Measurements from ENCODE around the gene HRK. TPM values are rescaled to one million over a fixed set of nuclear protein-coding genes. Genes with fewer than 3 reads are reported as not detected.

The HRK gene
- total and polyA plus RNA-seq, 4 donors = 0.14 TPM; not detected in 3

GRCh38 chr12:116832353-116832752 lies 48.9 kb downstream of the HRK start:
- DNase-seq (ENCODE audit: low spot score) = no peak
- no peak overlapping the region for H3K27ac ChIP-seq (ENCODE audit: low read depth in 1 of 2, low read length in 2 of 2)
- no peaks in the 10 kb centered on the region for H3K27me3 ChIP-seq (ENCODE audit: control insufficient read depth in 4 of 4, insufficient read depth in 4 of 4, low read length in 3 of 4)
- H3K9ac ChIP-seq (ENCODE audit: low read depth in 1 of 2, low read length in 2 of 2) = no peak overlapping the region
- WGBS = 84% methylated on average over 6 of the region's 6 CpGs
- H3K4me3 ChIP-seq (ENCODE audit: low read depth in 1 of 3, low read length in 3 of 3) = no peak overlapping the region
- no peaks in the 10 kb centered on the region for H3K4me1 ChIP-seq (ENCODE audit: control insufficient read depth in 4 of 4, insufficient read depth in 4 of 4, low read length in 3 of 4)
- TF ChIP-seq RXRA (IDR thresholded peaks at IDR 0.05) (no peak), HNF4A (conservative IDR thresholded peaks at IDR 0.05) (no peak), JUND (IDR thresholded peaks at IDR 0.05) (no peak), FOXA2 (IDR thresholded peaks at IDR 0.05) (no peak), GABPA (IDR thresholded peaks at IDR 0.05 in 1 of 2, conservative IDR thresholded peaks at IDR 0.05 in 1 of 2) (no peak)
- no peaks in the 10 kb centered on the region for H3K9me3 ChIP-seq (ENCODE audit: control insufficient read depth in 4 of 4, low read length in 3 of 4)
- no peaks in the 10 kb centered on the region for H3K36me3 ChIP-seq (ENCODE audit: control insufficient read depth in 4 of 4, insufficient read depth in 3 of 4, low read depth in 1 of 4, low read length in 3 of 4)

GRCh38 chr12:116827432-116827831 lies 53.8 kb downstream of the HRK start:
- Histone ChIP-seq H3K4me3 (ENCODE audit: low read depth in 1 of 3, low read length in 3 of 3) (no peak overlapping the region), H3K27ac (ENCODE audit: low read depth in 1 of 2, low read length in 2 of 2) (no peak overlapping the region), H3K27me3 (ENCODE audit: control insufficient read depth in 4 of 4, insufficient read depth in 4 of 4, low read length in 3 of 4) (no peaks in the 10 kb centered on the region), H3K36me3 (ENCODE audit: control insufficient read depth in 4 of 4, insufficient read depth in 3 of 4, low read depth in 1 of 4, low read length in 3 of 4) (no peaks in the 10 kb centered on the region), H3K9me3 (ENCODE audit: control insufficient read depth in 4 of 4, low read length in 3 of 4) (peaks cover 0 to 8% (median 4%) of the 10 kb centered on the region in 4 donors), H3K9ac (ENCODE audit: low read depth in 1 of 2, low read length in 2 of 2) (no peak overlapping the region), H3K4me1 (ENCODE audit: control insufficient read depth in 4 of 4, insufficient read depth in 4 of 4, low read length in 3 of 4) (no peaks in the 10 kb centered on the region)
- no peak for DNase-seq (ENCODE audit: low spot score)
- no peak for TF ChIP-seq ATF3 (IDR thresholded peaks at IDR 0.05)
- no peak for TF ChIP-seq JUND (IDR thresholded peaks at IDR 0.05)
- no peak for TF ChIP-seq RXRA (IDR thresholded peaks at IDR 0.05)
- TF ChIP-seq FOXA2 (IDR thresholded peaks at IDR 0.05) = no peak
- no peak for TF ChIP-seq HNF4G (IDR thresholded peaks at IDR 0.05)
- TF ChIP-seq MAX (IDR thresholded peaks at IDR 0.05) = no peak
- no peak for TF ChIP-seq TAF1 (conservative IDR thresholded peaks at IDR 0.05)
- TF ChIP-seq RAD21 (IDR thresholded peaks at IDR 0.05) = no peak
- TF ChIP-seq NR2F2 (IDR thresholded peaks at IDR 0.05) = no peak
- no peak for TF ChIP-seq FOXA1 (IDR thresholded peaks at IDR 0.05)
- no peak for TF ChIP-seq EGR1 (IDR thresholded peaks at IDR 0.05; ENCODE audit: low read depth in 2 of 2)
- no peak for TF ChIP-seq ZBTB33 (IDR thresholded peaks at IDR 0.05)
- no peak for TF ChIP-seq CTCF (IDR thresholded peaks at IDR 0.05; ENCODE audit: low read depth, low read length, missing input control)
- TF ChIP-seq YY1 (IDR thresholded peaks at IDR 0.05) = no peak
- no peak for TF ChIP-seq SP1 (IDR thresholded peaks at IDR 0.05)
- TF ChIP-seq REST (IDR thresholded peaks at IDR 0.05) = no peak
- TF ChIP-seq GABPA (IDR thresholded peaks at IDR 0.05 in 1 of 2, conservative IDR thresholded peaks at IDR 0.05 in 1 of 2) = no peak
- WGBS = 89% methylated on average over 4 of the region's 4 CpGs
